Activated gamma-delta T cell (primary cell): ENCODE results near the gene SLC16A10.
"Not testable (repeated sequence)": the region's sequence is repeated elsewhere in the genome, so short reads cannot be mapped to it uniquely, and the experiment has no call there.

Experiments
- DNase-seq: peaks from one replicate; lab custom pipeline; 2025; lab: John Stamatoyannopoulos, UW

SLC16A10 gene

DNA sequence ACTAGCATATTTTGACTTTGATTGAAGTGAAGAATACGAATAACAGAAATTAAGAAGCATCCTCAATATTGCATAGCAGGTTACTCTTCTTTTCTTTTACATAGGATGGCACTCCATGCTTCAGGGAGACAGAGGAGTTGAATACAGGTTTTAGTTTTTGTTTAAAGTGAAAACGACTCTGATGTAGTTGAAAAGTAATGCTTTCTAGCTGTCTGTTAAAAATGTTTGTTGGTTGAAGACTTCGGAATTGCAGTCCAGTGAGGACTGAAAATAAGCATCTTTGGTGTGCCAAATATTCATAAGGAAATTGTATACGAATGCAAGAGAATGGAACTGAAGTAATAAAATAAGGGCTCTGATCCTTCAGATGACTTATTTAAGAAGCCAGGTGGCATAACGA lies 618 bp upstream of the SLC16A10 start:
- no peak for DNase-seq

- DNase-seq = no peak
These were observed 766 bp downstream of the SLC16A10 start for GRCh38 chr6:111087871-111088667.

DNA sequence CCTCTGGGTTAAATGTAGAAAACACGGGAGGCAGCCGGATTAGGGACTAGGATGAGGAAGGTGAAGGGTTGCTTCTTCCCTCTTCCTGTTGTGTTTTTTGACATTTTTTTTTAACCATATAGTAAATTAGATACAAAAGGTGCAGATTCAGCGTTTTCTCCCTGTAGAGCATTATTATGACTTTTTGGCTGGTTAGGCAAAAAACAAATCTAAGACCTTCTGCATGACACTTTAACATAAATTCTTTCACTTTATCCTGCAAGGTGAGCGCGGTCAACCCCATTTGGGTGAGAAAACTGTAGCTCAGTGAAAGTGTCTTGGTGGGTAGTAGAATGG lies 1.3 kb downstream of the SLC16A10 start:
- no peak for DNase-seq

DNA sequence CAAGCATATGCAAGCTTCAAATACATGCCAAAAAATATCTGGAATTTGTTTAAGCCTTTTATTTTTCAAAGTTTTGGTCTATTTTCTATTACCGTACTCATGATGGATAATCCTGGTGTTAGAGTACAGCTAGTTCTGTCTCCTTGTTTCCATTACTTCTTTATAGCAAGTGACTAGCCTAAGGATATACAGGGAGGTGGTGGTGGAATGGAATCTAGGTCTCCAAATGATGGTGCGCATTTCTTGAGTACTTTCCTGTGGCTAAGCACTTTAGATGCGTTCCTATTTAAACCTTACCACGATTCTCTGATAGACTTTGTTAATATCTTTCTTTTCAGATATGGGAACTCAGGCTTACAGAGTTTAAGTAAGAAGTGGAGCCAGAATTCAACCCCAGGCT lies 3.5 kb downstream of the SLC16A10 start:
- no peak for DNase-seq

DNA sequence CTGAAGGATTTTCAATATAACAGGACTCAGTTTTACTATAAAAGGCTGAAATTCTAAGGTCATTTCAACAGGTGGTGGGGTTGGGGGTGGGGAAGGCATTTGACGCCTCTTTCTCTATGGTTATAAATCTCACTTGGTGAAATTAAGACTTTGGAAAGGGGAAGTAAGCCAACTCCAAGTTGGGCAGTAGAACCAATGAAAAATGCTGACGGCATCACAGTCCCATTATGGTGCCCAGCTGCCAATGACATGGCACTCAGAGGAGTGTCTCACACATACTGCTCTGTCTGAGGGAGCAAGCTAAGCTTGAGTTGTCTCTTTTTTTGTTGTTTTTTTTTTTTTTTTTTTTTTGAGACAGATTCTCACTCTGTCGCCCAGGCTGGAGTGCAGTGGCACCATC lies 4.7 kb downstream of the SLC16A10 start:
- DNase-seq = no peak

- not testable (repeated sequence) for DNase-seq
These were observed 8.2 kb downstream of the SLC16A10 start for GRCh38 chr6:111095488-111095887.

DNA sequence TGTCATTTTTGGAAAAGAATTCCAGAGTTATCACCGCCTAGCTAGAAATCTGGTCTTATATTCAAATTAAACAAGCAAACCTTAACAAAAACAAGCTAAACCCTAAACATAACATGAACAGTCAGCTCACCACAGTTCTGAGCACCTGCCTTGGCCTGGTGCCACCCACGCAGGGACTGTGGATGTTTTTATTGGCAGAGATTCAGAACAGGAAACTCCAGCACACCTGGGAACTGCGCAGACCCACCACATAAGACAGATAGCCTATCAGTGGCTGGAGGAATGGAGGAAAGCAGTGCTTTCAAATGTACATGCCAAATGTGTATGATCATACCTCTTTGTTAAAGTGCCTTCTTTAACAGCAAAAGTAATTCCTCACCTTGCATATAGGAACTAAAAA lies 8.9 kb downstream of the SLC16A10 start:
- DNase-seq = no peak

DNA sequence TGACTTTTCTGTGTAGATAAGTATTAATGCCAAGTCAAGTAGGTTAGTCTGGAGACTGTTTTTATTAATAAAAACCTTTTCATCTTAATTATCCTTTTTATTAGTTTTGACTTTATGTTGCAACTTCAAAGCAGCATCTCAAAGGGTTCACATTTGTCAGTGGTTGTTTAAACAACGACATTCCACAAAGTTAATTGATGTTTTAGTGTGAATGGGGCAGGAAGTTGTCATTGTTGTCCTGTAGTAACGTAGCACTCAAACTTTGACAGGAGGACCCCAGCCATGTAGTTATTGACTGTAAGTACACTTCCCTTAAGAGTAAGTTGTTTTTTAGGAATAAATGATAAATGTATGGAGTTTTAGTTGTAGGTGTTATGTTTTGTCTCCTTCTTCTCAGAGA lies 11.3 kb downstream of the SLC16A10 start:
- no peak for DNase-seq

DNA sequence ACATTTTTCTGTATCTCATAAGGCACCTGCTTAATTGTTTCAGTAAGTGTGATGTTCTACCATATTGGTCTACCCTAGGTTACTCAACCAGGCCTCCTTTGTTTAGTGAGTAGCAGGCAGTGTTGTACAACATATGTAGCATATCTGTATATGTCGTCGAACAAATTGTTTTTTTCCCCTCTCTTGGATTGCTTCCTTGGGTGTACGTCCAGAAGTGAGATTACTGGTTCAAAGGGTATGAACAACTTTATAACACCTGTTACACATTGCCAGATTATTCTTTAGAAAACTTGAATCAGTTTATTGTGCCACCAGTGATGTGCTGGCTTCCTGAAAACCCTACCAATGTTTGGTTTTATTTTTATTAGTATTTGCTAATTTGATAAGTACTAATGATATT lies 14.7 kb downstream of the SLC16A10 start:
- DNase-seq = no peak

DNA sequence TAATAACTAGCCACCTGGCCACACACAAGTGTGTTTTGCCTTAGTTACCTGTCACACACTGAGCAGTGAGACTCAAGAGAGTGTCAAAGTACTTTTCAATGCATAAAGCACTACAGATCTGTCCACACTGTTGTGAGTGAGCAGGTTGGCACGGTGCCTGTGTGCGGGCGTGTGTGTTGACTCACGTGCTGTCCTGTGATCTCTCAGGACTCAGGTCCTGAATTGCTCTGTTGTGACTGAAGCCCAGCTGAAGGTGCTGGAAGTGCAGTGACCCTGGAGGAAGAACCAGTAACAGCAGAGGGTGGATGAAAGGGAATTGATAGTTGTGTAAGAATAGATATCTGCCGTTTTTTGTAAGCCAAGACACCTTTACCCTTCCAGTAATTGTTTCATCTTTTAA lies 18.3 kb downstream of the SLC16A10 start:
- DNase-seq = no peak

DNA sequence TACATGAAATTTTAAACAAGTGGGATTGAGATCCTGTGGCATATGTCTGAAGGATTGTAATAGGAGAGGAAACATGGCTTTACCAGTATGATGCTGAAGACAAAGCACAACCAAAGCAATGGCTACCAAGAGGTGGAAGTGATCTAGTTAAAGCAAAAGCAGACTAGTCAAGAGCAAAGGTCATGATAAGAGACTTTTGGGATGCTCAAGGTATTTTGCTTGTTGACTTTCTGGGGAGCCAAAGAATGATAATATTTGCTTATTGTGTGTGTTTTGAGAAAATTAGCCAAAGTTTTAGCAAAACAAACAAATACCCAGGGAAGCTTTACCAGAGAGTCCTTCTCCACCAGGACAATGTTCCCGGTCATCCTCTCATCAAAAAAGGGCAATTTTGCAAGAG lies 20.3 kb downstream of the SLC16A10 start:
- no peak for DNase-seq

- no peak for DNase-seq
These were observed 22.7 kb downstream of the SLC16A10 start for GRCh38 chr6:111110036-111110435.

- DNase-seq = no peak
These were observed 26.2 kb downstream of the SLC16A10 start for GRCh38 chr6:111113336-111114086.

DNA sequence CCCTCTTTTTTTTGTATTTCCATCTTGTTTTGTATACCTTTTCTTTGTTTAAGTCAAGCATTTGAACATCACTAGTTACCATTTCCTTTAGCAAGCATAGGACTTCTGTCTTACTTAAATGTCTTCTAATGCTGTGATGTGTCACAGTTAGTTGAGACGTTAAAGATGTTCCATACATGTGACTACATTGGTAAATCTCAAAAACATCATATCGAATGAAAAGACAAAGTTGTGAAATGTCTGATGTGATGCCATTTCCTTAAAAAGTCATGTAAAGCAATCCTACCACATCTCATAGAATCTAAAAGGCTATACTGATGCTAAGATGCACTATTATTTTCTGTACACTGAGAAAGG lies 26.8 kb downstream of the SLC16A10 start:
- no peak for DNase-seq

- DNase-seq = no peak
These were observed 27.2 kb downstream of the SLC16A10 start for GRCh38 chr6:111114482-111114881.

DNA sequence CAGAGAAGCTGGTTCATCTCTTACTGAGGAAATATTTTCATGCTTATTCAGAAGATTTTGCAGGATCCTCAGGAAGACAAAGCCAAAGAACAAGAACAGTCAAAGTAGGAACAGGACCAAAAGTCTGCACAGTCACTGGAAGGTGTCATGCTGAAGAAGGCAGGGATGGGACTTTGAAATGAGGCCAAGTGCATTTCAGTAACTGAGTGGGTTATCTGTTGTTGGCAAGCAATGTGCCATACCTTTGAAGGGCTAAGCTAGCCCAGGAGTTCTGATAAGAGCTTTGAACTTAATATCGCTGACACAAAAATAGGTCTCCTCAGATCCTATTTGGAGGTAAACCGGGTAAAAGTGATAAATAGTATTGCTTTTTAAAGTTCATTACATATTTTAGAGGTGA lies 31.5 kb downstream of the SLC16A10 start:
- DNase-seq = no peak

DNA sequence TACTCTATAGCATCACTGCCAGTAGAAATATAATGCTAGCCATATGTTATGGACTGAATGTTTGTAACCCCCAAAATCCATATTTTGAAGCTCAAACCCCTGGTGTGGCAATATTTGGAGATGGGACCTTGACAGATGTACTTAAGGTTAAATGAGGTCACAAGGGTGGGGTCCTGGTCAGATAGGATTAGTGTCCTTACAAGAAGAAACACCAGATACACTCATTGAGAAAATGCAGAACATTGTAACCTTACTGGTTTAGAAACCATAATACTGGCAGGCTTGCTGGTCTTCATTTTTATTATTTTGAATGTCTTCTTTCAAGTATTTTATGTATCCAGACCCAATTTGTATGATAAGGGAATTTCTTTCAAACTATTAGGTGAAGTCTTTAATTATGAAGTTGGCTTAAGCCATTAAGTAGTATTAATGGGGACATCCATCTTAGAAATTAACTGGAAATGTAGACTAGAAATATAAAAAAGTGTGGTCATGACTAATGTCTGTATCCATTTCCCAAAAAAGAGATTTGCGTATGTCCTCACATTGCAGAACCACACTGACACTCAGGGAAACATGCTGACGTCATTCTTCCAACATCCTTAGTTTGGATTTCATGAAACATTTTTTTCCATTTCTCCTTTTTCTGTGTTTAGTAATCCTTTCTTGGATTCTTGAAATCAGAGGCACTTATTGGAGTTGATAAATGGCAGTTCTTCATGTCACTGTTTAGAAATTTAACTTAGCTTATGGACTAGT lies 32.4 kb downstream of the SLC16A10 start:
- DNase-seq = no peak

DNA sequence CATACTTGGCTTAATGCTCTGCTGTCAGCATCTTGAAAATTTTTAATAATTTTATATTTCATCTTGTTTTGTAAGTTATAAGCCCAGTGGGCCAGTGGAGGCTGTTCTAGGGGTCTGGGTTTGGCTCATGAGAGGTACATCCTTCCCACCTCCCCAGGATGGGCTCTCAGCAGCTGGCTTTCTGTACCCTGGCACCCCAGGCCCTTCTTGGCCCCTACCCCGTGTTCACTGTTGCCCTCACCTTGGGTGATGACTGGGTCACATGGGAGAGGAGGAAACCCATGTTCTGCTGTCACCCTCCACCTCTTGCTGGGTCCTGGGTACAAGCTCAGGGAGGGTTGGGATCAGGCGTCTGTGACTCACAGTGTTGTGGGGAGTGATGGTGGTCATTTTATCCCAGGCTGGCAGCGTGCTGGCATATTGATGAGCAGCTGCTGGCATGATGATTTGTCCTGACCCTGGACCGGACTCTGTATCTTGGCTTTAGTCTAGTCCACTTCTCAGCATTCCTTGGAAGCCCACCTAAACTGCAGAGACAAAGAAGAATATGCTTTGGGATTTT lies 34.6 kb downstream of the SLC16A10 start:
- no peak for DNase-seq

- no peak for DNase-seq
These were observed 35.4 kb downstream of the SLC16A10 start for GRCh38 chr6:111122458-111123286.

GRCh38 chr6:111124406-111124805 lies 37.1 kb downstream of the SLC16A10 start:
- no peak for DNase-seq

DNA sequence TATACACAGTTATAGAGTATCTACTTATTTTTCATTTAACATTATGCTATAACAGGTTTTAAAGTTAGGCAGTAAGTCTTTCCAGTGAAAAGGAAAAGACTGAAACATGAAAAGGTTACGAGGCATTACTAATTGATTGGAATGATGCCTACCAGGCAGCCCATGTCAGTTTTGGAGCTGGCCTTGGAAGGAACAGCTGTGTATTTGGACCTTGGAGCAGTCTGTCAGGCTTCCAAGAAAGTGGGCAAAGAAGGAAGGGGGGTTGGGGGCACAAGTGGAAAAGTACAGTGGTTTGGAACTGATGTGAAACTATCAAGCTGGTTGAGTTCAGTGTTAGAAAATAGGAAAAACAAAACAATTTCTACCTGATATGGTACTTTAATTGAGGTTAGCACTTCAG lies 41.7 kb downstream of the SLC16A10 start:
- DNase-seq = no peak

- not testable (repeated sequence) for DNase-seq
These were observed 43.7 kb downstream of the SLC16A10 start for GRCh38 chr6:111131018-111131417.
